AG04450 (cell line): ENCODE data around the gene IRF2BP1. TPM values are rescaled to one million over a fixed set of nuclear protein-coding genes. Genes with fewer than 3 reads are reported as not detected.
"Not testable (repeated sequence)": the region's sequence is repeated elsewhere in the genome, so short reads cannot be mapped to it uniquely, and the experiment has no call there.

ENCODE experiments used
- CTCF ChIA-PET: fragments of 300-600, 350-600 bp; formaldehyde crosslinking; extraction: SDS; loops from one replicate; lab custom pipeline; 2022; ENCODE audit warnings: antibody characterized with exemption, inconsistent platforms; lab: Charles Lee
- POLR2A ChIA-PET: fragments of 350-600 bp; formaldehyde crosslinking; extraction: SDS; loops from one replicate; lab custom pipeline; 2021; ENCODE audit warnings: antibody characterized with exemption, inconsistent platforms; lab: Yijun Ruan, JAX
- DNase-seq: peaks from one replicate; pipeline ENCODE4 v3.0.0-alpha.2; 2011; ENCODE audit warnings: low read depth, low spot score
- H3K27ac ChIP-seq: one replicate; pipeline ENCODE4 v1.5.1; 2012; ENCODE audit warnings: low read depth, low read length, control low read depth
- H3K27me3 ChIP-seq: one replicate; pipeline ENCODE4 v1.6.0; 2012; ENCODE audit warnings: low read length; ENCODE audit not compliant: control insufficient read depth, insufficient read depth
- H3K4me3 ChIP-seq: 2 replicates; pipeline ENCODE4 v1.5.1; 2011; ENCODE audit warnings: mild to moderate bottlenecking, low read depth, low read length, control low read depth
- H3K9me3 ChIP-seq: 2 replicates; pipeline ENCODE4 v1.5.1; 2012; ENCODE audit warnings: low read length; ENCODE audit not compliant: control insufficient read depth, insufficient read depth
- polyA plus RNA-seq: library from polyadenylated mRNA; depleted of rRNA; stranded (reverse); fragments of >200 nt; gene quantifications from 2 replicates; pipeline ENCODE4 v1.2.3, GENCODE V29; 2011
- TF ChIP-seq, protein P1 (sequence below): IDR thresholded peaks from 2 replicates; pipeline ENCODE4 v1.5.1; 2011; ENCODE audit warnings: low read depth, low read length, control low read depth, inconsistent platforms

Gene IRF2BP1
- polyA plus RNA-seq, 1 experiment = 5.0 TPM

DNA sequence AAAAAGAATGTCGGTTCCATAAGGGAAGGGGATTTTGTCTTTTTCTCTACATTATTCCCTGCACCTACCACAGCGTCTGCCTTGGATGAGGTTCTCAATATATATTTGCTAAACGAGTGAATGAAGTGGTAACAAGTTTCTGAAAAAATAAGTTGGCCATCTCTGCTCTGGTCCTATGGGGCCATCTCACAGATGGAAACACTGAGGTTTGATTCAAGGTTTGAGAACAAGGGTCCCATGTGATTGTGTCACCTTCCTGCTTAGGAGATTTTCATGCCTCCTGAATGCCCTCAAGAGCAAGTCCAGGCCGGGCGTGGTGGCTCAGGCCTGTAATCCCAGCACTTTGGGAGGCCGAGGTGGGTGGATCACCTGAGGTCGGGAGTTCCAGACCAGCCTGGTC, 13.3 kb upstream of the IRF2BP1 start:
- Histone ChIP-seq H3K9me3 (no peaks in the 10 kb centered on the region), H3K27ac (no peak overlapping the region), H3K27me3 (no peaks in the 10 kb centered on the region), H3K4me3 (no peak overlapping the region)
- CTCF ChIA-PET = no interaction called here
- POLR2A ChIA-PET = no interaction called here
- DNase-seq = no peak
- TF ChIP-seq, protein P1, sequence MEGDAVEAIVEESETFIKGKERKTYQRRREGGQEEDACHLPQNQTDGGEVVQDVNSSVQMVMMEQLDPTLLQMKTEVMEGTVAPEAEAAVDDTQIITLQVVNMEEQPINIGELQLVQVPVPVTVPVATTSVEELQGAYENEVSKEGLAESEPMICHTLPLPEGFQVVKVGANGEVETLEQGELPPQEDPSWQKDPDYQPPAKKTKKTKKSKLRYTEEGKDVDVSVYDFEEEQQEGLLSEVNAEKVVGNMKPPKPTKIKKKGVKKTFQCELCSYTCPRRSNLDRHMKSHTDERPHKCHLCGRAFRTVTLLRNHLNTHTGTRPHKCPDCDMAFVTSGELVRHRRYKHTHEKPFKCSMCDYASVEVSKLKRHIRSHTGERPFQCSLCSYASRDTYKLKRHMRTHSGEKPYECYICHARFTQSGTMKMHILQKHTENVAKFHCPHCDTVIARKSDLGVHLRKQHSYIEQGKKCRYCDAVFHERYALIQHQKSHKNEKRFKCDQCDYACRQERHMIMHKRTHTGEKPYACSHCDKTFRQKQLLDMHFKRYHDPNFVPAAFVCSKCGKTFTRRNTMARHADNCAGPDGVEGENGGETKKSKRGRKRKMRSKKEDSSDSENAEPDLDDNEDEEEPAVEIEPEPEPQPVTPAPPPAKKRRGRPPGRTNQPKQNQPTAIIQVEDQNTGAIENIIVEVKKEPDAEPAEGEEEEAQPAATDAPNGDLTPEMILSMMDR = no peak

DNA sequence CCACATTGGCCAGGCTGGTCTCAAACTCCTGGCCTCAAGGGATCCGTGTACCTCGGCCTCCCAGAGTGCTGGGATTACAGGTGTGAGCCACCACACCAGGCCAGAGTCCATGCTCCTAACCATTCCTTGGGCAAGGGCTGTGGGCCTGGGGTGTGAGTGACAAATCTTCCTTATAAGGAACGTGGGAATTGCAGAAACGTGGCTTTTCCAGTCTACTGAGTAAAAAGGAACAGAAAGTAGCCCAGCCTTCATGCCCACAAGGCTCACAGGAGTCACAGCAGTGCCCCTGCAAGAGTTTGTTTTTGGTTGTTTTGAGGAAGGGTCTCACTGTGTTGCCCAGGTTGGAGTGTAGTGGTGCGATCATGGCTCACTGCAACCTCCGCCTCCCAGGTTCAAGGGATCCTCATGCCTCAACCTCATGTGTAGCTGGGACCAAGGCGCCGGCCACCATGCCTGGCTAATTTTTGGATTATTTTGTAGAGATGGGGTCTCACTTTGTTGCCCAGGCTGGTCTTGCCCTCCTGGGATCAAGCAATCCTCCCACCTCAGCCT, 11.4 kb upstream of the IRF2BP1 start:
- TF ChIP-seq, protein P1 = no peak
- DNase-seq = no peak
- ChIA-PET CTCF (no interaction called here), POLR2A (no interaction called here)
- no peaks in the 10 kb centered on the region for H3K27me3 ChIP-seq
- H3K27ac ChIP-seq = no peak overlapping the region
- no peaks in the 10 kb centered on the region for H3K9me3 ChIP-seq
- no peak overlapping the region for H3K4me3 ChIP-seq

DNA sequence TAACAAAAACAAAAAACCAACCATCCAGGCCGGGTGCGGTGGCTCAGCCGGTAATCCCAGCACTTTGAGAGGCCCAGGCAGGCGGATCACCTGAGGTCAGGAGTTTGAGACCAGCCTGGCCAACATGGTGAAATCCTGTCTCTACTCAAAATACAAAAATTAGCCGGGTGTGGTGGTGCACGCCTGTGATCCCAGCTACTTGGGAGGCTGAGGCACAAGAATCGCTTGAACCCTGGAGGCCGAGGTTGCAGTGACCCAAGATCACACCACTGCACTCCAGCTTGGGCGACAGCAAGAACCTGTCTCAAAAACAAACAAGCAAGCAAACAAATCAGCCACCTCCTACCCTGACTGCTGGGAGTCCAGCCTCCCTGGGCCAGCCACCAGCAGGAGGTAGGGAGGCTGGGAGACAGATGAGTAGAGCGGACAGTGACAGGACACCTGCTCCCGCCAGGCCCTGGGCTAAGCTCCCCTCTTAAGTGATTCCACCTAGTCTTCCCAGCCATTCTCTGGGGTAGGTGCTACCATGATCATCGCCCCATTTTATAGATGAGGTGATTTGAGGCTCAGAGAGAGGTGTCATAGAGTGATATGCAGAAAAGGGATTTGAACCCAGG, 10.2 kb upstream of the IRF2BP1 start:
- DNase-seq, CTCF ChIA-PET, H3K27ac ChIP-seq, H3K4me3 ChIP-seq, H3K9me3 ChIP-seq, H3K27me3 ChIP-seq: not testable (repeated sequence)
- POLR2A ChIA-PET = interaction anchor here (0.6 kb wide), 1 partner anchor 91 kb away, joined by 3 read pairs; no protein-coding TSS in a partner anchor

DNA sequence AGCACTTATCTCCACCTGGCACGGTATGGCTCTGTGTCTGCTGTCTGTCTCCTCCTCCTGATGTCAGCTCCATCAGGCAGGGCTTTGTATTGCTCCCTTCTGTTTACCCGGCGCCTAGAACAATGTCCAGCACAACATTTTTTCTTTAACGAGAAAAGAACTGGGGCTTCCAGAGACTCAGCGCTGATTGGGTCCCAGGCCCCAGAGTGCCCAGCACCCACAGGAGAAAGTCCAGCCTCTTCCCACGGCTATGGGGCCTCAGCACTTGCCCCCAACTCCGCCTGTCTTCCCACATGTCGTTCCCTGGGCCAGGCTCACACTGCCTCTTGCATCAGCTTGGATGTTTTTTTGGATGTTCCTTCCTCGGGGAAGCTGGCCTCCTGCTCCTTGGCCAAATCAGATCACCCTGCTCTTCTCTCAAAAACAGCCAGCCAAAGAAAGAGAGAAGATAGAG, 9.6 kb upstream of the IRF2BP1 start:
- no peak overlapping the region for H3K4me3 ChIP-seq
- no peak for DNase-seq
- no peaks in the 10 kb centered on the region for H3K9me3 ChIP-seq
- ChIA-PET CTCF (no interaction called here), POLR2A (no interaction called here)
- TF ChIP-seq, protein P1 = no peak
- no peaks in the 10 kb centered on the region for H3K27me3 ChIP-seq
- no peak overlapping the region for H3K27ac ChIP-seq

DNA sequence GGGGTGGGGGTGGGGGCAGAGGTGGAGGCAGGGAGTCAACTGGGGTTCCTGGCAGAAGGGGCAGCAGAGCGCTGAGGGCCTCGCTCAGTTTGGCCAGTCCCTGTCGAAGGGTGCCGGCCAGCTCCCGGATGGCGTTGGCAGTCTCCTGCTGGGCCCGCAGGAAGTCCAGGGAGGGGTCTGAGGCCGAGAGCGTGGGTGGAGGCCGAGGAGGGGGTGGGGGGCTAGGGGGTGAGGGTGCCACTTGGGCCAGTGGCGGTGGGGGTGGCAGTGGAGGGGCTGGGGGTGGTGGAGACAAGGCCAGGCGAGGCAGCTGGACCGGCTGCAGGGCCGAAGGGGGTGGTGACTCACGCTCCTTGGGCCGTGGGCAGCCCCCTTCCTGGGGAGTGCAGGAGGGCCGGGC, 4.9 kb upstream of the IRF2BP1 start:
- Histone ChIP-seq H3K9me3 (no peaks in the 10 kb centered on the region), H3K27me3 (no peaks in the 10 kb centered on the region), H3K27ac (no peak overlapping the region), H3K4me3 (no peak overlapping the region)
- DNase-seq = no peak
- POLR2A ChIA-PET = no interaction called here
- CTCF ChIA-PET = no interaction called here
- TF ChIP-seq, protein P1 = no peak
